Ovary (tissue), 9 donors: Measurements from ENCODE around the gene KDF1. TPM values are rescaled to one million over a fixed set of nuclear protein-coding genes. Genes with fewer than 3 reads are reported as not detected.

Experiments used
- DNase-seq, 5 donors: peaks; one replicate each; pipeline ENCODE4 v3.0.0-alpha.2; 2019 to 2020
- H3K27ac ChIP-seq, 2 donors: fragments of 200-600 bp; one replicate each; pipeline versions ENCODE4 v1.5.1 to v1.8.0; 2019 to 2022
- H3K27me3 ChIP-seq: fragments of 200-600 bp; one replicate; pipeline ENCODE4 v1.8.0; 2022
- H3K36me3 ChIP-seq: fragments of 200-600 bp; sonication (generic); one replicate; pipeline ENCODE4 v1.5.1; 2019
- H3K4me1 ChIP-seq: one replicate; pipeline ENCODE4 v1.8.1; 2013; ENCODE audit warnings: mild to moderate bottlenecking, moderate library complexity; ENCODE audit not compliant: insufficient read depth
- H3K4me3 ChIP-seq: fragments of 200-600 bp; sonication (generic); one replicate; pipeline ENCODE4 v1.5.1; 2017
- H3K9me3 ChIP-seq, 2 donors: fragments of 200-600 bp in 1 of 2; sonication (generic) in 1 of 2; one replicate each; pipeline versions ENCODE4 v1.5.1 to v1.8.1; 2013 to 2019; ENCODE audit warnings: mild to moderate bottlenecking in 1 of 2, moderate library complexity in 1 of 2
- EP300 ChIP-seq: sonication (generic); formaldehyde crosslinking; IDR thresholded peaks from one replicate; pipeline ENCODE4 v1.6.1; 2017; ENCODE audit warnings: antibody characterized with exemption
- POLR2A ChIP-seq: fragments of 450-650 bp; IDR thresholded peaks from one replicate; pipeline ENCODE4 v1.6.1; 2017; ENCODE audit warnings: antibody characterized with exemption, mild to moderate bottlenecking, moderate library complexity
- WGBS, 3 donors: extraction: QIAGEN DNeasy Blood & Tissue Kit in 1 of 3; methylation state at CpG; one replicate each; pipeline versions ENCODE4 v1.1.5 to v1.1.7; 2013 to 2017; 5-methylcytosine and 5-hydroxymethylcytosine counted together
- intact Hi-C, 4 donors: fragments of 100-400 bp; cut with DNase I; formaldehyde crosslinking; loops; one replicate each; pipeline versions ENCODE4 v1.11.0 to v1.15.1; 2022 to 2023
- polyA plus RNA-seq, 2 donors: library from polyadenylated mRNA; stranded (reverse); fragments of 200-250 nt in 1 of 2; fragments of 350-450 nt in 1 of 2; fragmentation: Illumina TruSeq in 1 of 2; extraction: RNeasy Lipid Tissue Mini Kit (QIAGEN cat#74804) in 1 of 2; gene quantifications; one replicate each; pipeline ENCODE4 v1.2.3, GENCODE V29; 2013 to 2014
- total RNA-seq, 7 donors: library from RNA; depleted of rRNA in 2 of 7; stranded (reverse); fragments of >200 nt in 2 of 7; fragmentation: NEBNext Ultra II Directional in 3 of 7; extraction: Animal tissue kit (Norgen Biotek cat#: 25700) in 3 of 7; gene quantifications; one replicate each; pipeline versions ENCODE4 v1.1.0 to v1.2.4, GENCODE V29; 2016 to 2023
- TF ChIP-seq, protein P1 (sequence below), 3 donors: fragments of 450-650 bp in 2 of 3; fragments of 200-600 bp in 1 of 3; IDR thresholded peaks; one replicate each; pipeline versions ENCODE4 v1.5.1 to v1.8.0; 2016 to 2022; ENCODE audit warnings: antibody characterized with exemption in 3 of 3, mild to moderate bottlenecking in 1 of 3
- donor health status: DM: no; HTN: no; CAD: no; lungs with moderate emphysema.
- donor health status: DM: no; HTN: no; CAD: no.
- donor health status: Bipolar disorder and iron deficiency.
- donor health status: DM: yes; HTN: yes; CAD: no.
- donor health status: DM: no; HTN: no; CAD: no.
- donor health status: DM: yes; HTN: yes; CAD: no.

KDF1 gene
- total and polyA plus RNA-seq, 9 donors: 0.08 to 11.0 (median 0.60) TPM; not detected in 4

- intact Hi-C loops: no loop called here
- WGBS, 3 donors: 84 to 92% (median 85%) methylated on average over 3 of the region's 3 CpGs
- H3K27ac ChIP-seq: no peak overlapping the region
- H3K4me3 ChIP-seq: no peak overlapping the region
- DNase-seq: no peak
- H3K4me1 ChIP-seq: no peaks in the 10 kb centered on the region
- no peaks in the 10 kb centered on the region for H3K27me3 ChIP-seq
- TF ChIP-seq, protein P1, sequence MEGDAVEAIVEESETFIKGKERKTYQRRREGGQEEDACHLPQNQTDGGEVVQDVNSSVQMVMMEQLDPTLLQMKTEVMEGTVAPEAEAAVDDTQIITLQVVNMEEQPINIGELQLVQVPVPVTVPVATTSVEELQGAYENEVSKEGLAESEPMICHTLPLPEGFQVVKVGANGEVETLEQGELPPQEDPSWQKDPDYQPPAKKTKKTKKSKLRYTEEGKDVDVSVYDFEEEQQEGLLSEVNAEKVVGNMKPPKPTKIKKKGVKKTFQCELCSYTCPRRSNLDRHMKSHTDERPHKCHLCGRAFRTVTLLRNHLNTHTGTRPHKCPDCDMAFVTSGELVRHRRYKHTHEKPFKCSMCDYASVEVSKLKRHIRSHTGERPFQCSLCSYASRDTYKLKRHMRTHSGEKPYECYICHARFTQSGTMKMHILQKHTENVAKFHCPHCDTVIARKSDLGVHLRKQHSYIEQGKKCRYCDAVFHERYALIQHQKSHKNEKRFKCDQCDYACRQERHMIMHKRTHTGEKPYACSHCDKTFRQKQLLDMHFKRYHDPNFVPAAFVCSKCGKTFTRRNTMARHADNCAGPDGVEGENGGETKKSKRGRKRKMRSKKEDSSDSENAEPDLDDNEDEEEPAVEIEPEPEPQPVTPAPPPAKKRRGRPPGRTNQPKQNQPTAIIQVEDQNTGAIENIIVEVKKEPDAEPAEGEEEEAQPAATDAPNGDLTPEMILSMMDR (IDR thresholded peaks at IDR 0.05): no peak
- no peaks in the 10 kb centered on the region for H3K9me3 ChIP-seq
- H3K36me3 ChIP-seq: no peaks in the 10 kb centered on the region
Measured at GRCh38 chr1:26909951-26910342, 50.3 kb downstream of the KDF1 start.

- 42 to 55% (median 50%) methylated on average over 6 of the region's 6 CpGs for WGBS, 3 donors
- TF ChIP-seq, protein P1 (IDR thresholded peaks at IDR 0.05): no peak
- no peak for TF ChIP-seq POLR2A
- TF ChIP-seq EP300: no peak
- H3K4me3 ChIP-seq: no peak overlapping the region
Measured at GRCh38 chr1:26907071-26907917, 53.0 kb downstream of the KDF1 start.

DNA sequence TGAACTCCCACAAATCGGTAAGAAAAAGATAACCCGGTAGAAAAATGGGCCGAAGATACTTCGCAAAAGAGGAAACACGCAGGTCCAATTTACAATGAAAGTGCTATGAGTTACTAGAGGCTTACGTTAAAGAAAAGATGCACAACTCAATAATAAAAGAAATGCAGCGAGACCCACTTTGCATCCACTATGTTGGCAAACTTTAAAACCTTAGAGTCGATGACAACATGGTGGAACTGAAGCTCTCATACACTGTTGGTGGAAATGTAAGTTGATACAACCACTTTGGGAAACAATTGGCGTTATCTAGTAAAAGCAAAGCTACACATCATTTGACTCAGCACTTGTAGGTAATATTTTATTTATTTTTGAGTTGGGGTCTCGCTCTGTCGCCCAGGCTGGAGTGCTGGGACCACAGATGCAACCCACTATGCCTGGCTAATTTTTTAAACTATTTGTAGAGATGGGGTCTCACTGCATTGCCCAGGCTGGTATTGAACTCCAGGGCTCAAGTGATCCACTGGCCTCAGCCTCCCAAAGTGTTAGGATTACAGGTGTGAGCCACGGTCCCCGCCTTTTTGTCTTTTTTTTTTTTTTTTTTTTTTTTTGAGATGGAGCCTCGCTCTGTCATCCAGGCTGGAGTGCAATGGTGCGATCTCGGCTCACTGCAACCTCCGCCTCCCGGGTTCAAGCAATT is 59.3 kb downstream of the KDF1 start:
- Histone ChIP-seq H3K4me1 (peaks cover 2% of the 10 kb centered on the region), H3K36me3 (no peaks in the 10 kb centered on the region), H3K27ac (peak overlapping the region in 1 of 2 donors; percentile 54), H3K9me3 (no peaks in the 10 kb centered on the region), H3K27me3 (no peaks in the 10 kb centered on the region), H3K4me3 (peak overlapping the region; percentile 99)
- TF ChIP-seq POLR2A (no peak), EP300 (no peak)
- TF ChIP-seq, protein P1 (IDR thresholded peaks at IDR 0.05): no peak
- DNase-seq: no peak
- intact Hi-C loops: no loop called here
- 59 to 67% (median 62%) methylated on average over 18 of the region's 18 CpGs for WGBS, 3 donors

More at GRCh38 chr1:26907071-26907917, 53.0 kb downstream of the KDF1 start:
- H3K27me3 ChIP-seq: no peaks in the 10 kb centered on the region
- no peaks in the 10 kb centered on the region for H3K4me1 ChIP-seq
- DNase-seq: no peak
- no peak overlapping the region for H3K27ac ChIP-seq
- intact Hi-C loops: no loop called here
- no peaks in the 10 kb centered on the region for H3K9me3 ChIP-seq
- no peaks in the 10 kb centered on the region for H3K36me3 ChIP-seq

- peak within 1 kb of the TSS; percentile 17 to 54 for H3K27ac ChIP-seq
- peaks cover 2% of the 10 kb centered on the region for H3K4me1 ChIP-seq
- H3K4me3 ChIP-seq: peak within 1 kb of the TSS; percentile 99
- TF ChIP-seq POLR2A: no peak
- TF ChIP-seq, protein P1 (IDR thresholded peaks at IDR 0.05): no peak
- no peak for TF ChIP-seq EP300
- 0 to 1% (median 0%) methylated on average over 50 of the region's 50 CpGs for WGBS, 3 donors
- peak; percentile 91 to 96 (median 95) for DNase-seq
- H3K9me3 ChIP-seq: no peaks in the 10 kb centered on the region
- H3K27me3 ChIP-seq: no peaks in the 10 kb centered on the region
- H3K36me3 ChIP-seq: no peaks in the 10 kb centered on the region
- intact Hi-C loops: no loop called here
Measured at GRCh38 chr1:26900001-26900814, 60.1 kb downstream of the KDF1 start, which contains the start of gene GPATCH3. TSS of gene GPATCH3 (minus strand) at chr1:26900467. CDS start at chr1:26900442, 25 bp downstream.
